BE2C (cell line): ENCODE measurements around the gene PITX2.

Source experiments
- DNase-seq: peaks from one replicate; pipeline ENCODE4 v3.0.0-alpha.2; 2020
- H3K27me3 ChIP-seq: fragments of 250-450 bp; sonication (Bioruptor Pico); 2 replicates; pipeline ENCODE4 v1.5.1; 2020; ENCODE audit warnings: mild to moderate bottlenecking
- H3K36me3 ChIP-seq: fragments of 250-450 bp; sonication (Bioruptor Pico); 2 replicates; pipeline ENCODE4 v1.5.1; 2020; ENCODE audit warnings: mild to moderate bottlenecking
- H3K4me1 ChIP-seq: fragments of 250-450 bp; sonication (Bioruptor Pico); 2 replicates; pipeline ENCODE4 v1.5.1; 2020
- H3K4me3 ChIP-seq: 2 replicates; pipeline ENCODE4 v1.5.1; 2011; ENCODE audit warnings: low read depth, low read length
- H3K9me3 ChIP-seq: fragments of 250-450 bp; sonication (Bioruptor Pico); 2 replicates; pipeline ENCODE4 v1.5.1; 2020
- CTCF ChIP-seq: IDR thresholded peaks from 2 replicates; pipeline ENCODE4 v1.5.1; 2012; ENCODE audit warnings: mild to moderate bottlenecking, low read depth, low read length

PITX2 gene

GRCh38 chr4:110644008-110644407 is 21.1 kb upstream of the PITX2 start:
- Histone ChIP-seq H3K4me3 (no peak overlapping the region), H3K4me1 (no peaks in the 10 kb centered on the region), H3K36me3 (no peaks in the 10 kb centered on the region), H3K9me3 (no peaks in the 10 kb centered on the region), H3K27me3 (peaks cover 78% of the 10 kb centered on the region)
- DNase-seq: no peak
- no peak for TF ChIP-seq CTCF

GRCh38 chr4:110643096-110643495 is 20.2 kb upstream of the PITX2 start:
- H3K36me3 ChIP-seq: no peaks in the 10 kb centered on the region
- no peak for DNase-seq
- H3K27me3 ChIP-seq: peaks cover 87% of the 10 kb centered on the region
- H3K4me1 ChIP-seq: no peaks in the 10 kb centered on the region
- H3K9me3 ChIP-seq: no peaks in the 10 kb centered on the region
- TF ChIP-seq CTCF: no peak
- no peak overlapping the region for H3K4me3 ChIP-seq

GRCh38 chr4:110641218-110641617 is 18.3 kb upstream of the PITX2 start:
- DNase-seq: no peak
- Histone ChIP-seq H3K4me3 (no peak overlapping the region), H3K4me1 (no peaks in the 10 kb centered on the region), H3K36me3 (no peaks in the 10 kb centered on the region), H3K27me3 (peaks cover 99% of the 10 kb centered on the region), H3K9me3 (no peaks in the 10 kb centered on the region)
- no peak for TF ChIP-seq CTCF

- no peak for TF ChIP-seq CTCF
- no peak overlapping the region for H3K4me3 ChIP-seq
- H3K27me3 ChIP-seq: peaks cover 99% of the 10 kb centered on the region
- no peaks in the 10 kb centered on the region for H3K36me3 ChIP-seq
- H3K9me3 ChIP-seq: no peaks in the 10 kb centered on the region
- H3K4me1 ChIP-seq: no peaks in the 10 kb centered on the region
- no peak for DNase-seq
Measured at GRCh38 chr4:110640576-110640975, 17.7 kb upstream of the PITX2 start.

GRCh38 chr4:110639207-110640090 is 16.6 kb upstream of the PITX2 start:
- peaks cover 100% of the 10 kb centered on the region for H3K27me3 ChIP-seq
- no peaks in the 10 kb centered on the region for H3K9me3 ChIP-seq
- H3K4me3 ChIP-seq: no peak overlapping the region
- no peaks in the 10 kb centered on the region for H3K36me3 ChIP-seq
- H3K4me1 ChIP-seq: no peaks in the 10 kb centered on the region
- no peak for TF ChIP-seq CTCF
- DNase-seq: no peak

- TF ChIP-seq CTCF: no peak
- no peak for DNase-seq
- no peaks in the 10 kb centered on the region for H3K4me1 ChIP-seq
- no peak overlapping the region for H3K4me3 ChIP-seq
- peaks cover 100% of the 10 kb centered on the region for H3K27me3 ChIP-seq
- no peaks in the 10 kb centered on the region for H3K9me3 ChIP-seq
- H3K36me3 ChIP-seq: no peaks in the 10 kb centered on the region
Measured at GRCh38 chr4:110638089-110638746, 15.3 kb upstream of the PITX2 start.
